SW 1271 (cell line): ENCODE measurements around the gene INSR.
"Not testable (repeated sequence)": the region's sequence is repeated elsewhere in the genome, so short reads cannot be mapped to it uniquely, and the experiment has no call there.

Source experiments
- DNase-seq, 2 experiments: peaks; one replicate each; lab custom pipeline; 2025; lab: John Stamatoyannopoulos, UW

The INSR gene

GRCh38 chr19:7098701-7099596 is 195.3 kb downstream of the INSR start:
- peak; percentile 76 to 90 for DNase-seq

GRCh38 chr19:7098096-7098495 is 196.1 kb downstream of the INSR start:
- DNase-seq, result no peak

GRCh38 chr19:7088999-7089398 is 205.2 kb downstream of the INSR start:
- DNase-seq, result no peak

- DNase-seq, result no peak
Observed at GRCh38 chr19:7083076-7083956, 210.9 kb downstream of the INSR start.

DNA sequence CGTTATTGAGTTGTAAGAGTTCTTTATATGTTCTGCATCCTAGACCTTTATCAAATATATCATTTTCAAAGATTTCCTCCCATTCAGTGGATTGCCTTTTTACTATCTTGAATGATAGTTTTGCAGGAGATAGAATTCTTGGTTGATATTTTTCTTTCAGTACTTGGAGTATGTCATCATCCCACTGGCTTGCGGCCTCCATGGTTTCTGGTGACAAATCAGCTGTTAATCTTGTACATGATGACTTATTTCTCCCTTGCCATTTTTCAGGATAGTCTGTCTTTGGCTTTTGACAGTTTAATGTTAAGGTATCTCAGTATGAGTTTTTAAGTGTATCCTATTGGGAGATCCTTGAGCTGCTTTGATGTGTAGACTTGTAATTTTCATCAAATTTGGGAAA is 216.2 kb downstream of the INSR start:
- peak in 1 of 2 experiments; percentile 16 for DNase-seq

- no peak for DNase-seq
Observed at GRCh38 chr19:7076151-7076550, 218.1 kb downstream of the INSR start.

DNA sequence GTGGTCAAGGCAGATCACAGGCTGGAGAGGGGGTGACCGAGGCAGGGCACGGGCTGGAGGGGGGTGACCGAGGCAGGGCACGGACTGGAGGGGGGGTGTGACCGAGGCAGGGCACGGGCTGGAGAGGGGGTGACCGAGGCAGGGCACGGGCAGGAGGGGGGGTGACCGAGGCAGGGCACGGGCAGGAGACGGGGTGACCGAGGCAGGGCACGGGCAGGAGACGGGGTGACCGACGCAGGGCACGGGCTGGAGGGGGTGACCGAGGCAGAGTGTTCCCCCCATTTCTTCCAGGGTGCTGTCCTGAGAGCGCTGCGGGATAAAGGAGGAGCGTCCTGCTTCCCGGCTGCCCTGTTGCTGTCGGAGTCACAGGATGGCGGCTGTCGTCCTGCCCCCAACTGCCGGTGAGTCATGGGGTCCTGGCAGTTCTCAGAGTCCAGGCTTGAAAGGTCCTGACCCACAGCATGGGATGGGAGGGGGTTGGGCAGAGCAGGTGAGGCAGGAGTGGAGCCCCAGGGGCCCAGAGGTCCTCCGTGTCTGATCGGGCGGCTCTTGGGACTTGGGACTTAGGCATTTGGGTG is 219.4 kb downstream of the INSR start:
- no peak for DNase-seq

GRCh38 chr19:7072541-7072940 is 221.7 kb downstream of the INSR start:
- DNase-seq, result no peak

DNA sequence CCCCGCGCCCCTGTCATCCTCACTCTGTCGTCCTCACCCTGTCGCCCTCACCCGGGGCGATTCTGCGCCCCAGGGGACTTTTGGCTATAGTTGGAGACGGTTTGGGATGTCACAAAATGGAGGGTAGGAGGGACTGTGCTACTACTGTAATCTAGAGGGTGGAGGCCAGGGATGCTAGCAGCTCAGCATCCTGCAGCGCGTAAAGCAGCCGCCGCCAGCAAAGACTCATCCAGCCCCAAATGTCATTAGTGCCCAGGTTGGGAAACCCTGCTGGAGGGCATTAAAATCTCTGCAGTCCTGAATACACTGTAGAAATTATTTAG is 224.3 kb downstream of the INSR start:
- no peak for DNase-seq

- DNase-seq, result peak; percentile 76 to 92
Observed at GRCh38 chr19:7069042-7069903, 224.9 kb downstream of the INSR start, which contains the start of gene ZNF557. TSS of gene ZNF557 (plus strand) at chr19:7069703. CDS start at chr19:7075075, 5,372 bp downstream.

DNA sequence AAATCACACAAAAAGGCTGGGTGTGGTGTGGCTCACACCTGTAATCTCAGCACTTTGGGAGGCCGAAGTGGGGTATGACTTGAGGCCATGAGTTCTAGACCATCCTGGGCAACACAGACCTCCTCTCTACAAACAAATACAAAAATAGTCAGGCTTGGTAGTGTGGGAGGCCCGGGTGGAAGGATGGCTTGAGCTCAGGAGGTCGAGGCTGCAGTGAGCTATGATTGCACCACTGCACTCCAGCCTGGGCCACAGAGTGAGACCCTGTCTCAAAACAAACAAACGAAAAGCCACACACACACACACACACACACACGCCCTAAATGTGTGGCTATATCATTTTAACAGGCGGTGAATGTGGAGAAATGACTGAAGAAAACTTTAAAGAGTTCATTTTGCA is 225.6 kb downstream of the INSR start:
- DNase-seq, result no peak

DNA sequence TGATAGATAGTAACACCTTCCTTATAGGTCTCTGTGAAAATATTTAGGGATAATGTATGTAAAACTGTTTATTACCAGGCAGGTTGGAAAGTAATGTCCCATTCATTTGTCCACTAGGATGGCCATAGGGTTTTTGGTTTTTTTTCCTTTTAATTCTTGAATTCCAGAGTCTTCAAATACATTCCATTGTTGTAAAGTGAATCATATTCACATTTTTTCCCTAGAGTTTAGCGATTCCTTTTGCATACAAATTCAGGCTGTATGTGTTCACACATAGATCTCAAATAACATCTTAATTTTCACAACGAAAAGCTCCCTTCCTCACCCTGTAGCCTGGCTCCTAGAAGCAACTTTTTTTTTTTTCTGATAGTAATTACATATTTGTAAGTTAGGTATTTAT is 226.5 kb downstream of the INSR start:
- DNase-seq, result no peak

- DNase-seq, result not testable (repeated sequence)
Observed at GRCh38 chr19:7067122-7067521, 227.1 kb downstream of the INSR start.

DNA sequence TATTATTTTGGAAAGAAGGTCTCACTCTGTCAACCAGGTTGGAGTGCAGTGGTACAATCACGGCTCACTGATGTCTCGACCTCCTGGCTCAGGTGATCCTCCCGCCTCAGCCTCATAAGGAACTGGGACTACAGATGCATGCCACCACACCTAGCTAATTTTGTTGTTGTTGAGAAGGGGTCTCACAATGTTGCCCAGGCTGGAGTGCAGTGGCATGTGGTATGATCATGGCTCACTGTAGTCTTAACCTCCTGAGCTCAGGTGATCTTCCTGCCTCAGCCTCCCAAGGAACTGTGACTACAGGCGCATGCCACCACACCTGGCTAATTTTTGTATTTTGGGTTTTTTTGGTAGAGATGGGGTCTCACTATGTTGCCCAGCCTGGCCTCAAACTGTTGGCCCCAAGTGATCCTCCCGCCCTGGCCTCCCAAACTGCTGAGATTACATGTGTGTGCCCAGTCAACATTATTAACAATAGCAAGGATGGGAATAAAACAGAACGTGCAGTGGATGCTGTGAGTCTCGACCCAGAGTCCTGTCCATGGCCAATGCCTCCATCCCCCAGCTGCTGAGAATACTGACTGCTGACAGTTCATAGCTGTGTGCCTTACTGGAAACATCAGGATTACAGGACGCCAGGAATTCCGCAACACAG is 230.3 kb downstream of the INSR start:
- no peak for DNase-seq

- no peak for DNase-seq
Observed at GRCh38 chr19:7063339-7063738, 230.9 kb downstream of the INSR start.
